SKM-1 treated with dmso at 0.1 percent for 144 hours (cell line): ENCODE measurements around the gene DHX16.
"Not testable (repeated sequence)": the region's sequence is repeated elsewhere in the genome, so short reads cannot be mapped to it uniquely, and the experiment has no call there.

ENCODE experiments used
- DNase-seq: peaks from one replicate; lab custom pipeline; 2025; ENCODE audit not compliant: unreplicated experiment; lab: John Stamatoyannopoulos, UW

Gene DHX16

DNA sequence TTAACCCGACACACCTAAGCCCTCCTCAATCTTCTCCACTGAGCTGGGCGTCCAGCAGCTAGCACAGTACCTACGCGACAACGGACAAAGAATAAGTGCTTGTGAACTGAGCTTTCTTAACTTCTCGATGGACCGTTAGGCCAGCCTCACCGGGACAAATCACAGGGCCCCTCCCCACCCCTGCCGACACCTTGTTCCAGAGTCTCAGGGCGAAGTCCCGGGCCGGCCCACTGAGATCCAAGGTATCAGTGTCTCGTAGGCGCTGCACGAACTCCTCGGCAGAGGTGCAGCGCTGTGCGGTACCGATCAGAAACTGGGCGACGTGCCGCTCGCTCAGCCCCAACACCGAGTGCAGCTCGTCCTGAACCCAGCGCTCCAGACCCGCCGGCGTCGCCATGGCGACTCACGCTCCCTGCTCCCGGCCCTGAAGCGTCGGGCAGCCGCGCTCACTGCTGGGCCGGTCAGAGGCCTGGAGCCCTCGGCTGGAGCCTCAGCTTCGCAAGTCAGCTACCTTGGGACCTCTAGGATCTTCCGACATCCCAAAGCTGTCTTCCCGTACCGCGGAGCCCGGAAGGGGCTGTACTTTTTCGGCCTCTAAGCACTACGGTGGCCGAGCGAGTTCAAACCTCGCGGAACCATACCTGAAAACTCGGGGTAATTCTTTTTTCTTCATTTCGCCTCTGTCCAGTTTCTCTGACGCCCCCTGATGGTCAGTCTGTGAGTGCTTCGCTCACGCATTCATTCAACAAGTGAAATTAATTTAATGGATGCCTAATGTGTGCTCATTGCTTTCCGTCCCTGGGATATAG is at the start of gene DHX16:
Gene DHX16, minus strand, starts transcription at position 562 of the 809 bp plus-strand sequence. Its CDS starts 165 bp downstream, at position 397.
- DNase-seq = peak; percentile 92

DNA sequence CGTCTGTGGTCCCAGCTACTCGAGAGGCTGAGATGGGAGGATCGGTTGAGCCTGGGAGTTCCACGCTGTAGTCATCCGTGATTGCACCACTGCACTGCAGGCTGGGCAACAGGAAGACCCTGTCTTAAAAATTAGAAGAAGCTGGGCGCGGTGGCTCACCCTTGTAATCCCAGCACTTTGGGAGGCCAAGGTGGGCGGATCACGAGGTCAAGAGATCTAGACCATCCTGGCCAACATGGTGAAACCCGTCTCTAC is 49.1 kb upstream of the DHX16 start:
- not testable (repeated sequence) for DNase-seq

DNA sequence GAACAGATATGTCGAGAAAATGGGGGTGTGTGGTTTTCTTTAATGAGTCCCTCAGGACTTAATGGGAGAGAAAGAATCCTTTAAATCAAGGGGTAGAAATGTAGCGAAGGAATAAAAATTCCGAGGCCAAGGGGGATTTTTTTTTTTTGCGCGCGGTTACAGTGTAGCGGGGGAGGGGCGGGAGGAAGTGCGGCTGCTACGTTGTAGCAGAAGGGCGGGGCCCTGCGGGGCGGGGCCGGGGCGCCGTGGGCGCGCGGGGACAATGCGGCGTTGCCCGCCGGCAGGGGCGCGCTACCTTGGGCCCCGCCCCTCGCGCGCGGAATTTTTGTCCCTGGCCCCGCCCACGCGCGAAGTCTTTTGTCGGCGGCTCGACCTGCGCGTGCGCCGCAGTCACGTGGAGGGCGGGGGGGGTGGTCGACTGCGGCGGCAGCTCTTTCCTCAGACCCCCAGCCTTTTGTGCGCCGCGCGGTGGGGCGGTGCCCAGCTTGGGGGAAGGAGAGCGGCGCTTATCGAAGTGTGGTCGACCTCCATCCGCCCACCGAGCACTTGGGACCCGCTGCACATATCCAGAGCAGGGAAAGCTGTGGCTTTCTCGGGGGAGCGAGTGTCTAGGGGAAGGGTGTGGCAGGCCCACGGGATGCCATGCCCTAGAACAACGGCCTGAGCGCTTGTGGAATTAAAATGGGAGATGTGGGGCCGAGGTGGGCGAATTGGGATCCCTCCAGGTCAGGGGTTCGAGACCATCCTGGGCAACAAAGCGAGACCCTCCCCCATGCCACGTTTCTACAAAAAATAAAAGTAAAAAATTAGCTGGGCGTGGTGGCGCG is 48.6 kb upstream of the DHX16 start:
- DNase-seq = peak; percentile 85

DNA sequence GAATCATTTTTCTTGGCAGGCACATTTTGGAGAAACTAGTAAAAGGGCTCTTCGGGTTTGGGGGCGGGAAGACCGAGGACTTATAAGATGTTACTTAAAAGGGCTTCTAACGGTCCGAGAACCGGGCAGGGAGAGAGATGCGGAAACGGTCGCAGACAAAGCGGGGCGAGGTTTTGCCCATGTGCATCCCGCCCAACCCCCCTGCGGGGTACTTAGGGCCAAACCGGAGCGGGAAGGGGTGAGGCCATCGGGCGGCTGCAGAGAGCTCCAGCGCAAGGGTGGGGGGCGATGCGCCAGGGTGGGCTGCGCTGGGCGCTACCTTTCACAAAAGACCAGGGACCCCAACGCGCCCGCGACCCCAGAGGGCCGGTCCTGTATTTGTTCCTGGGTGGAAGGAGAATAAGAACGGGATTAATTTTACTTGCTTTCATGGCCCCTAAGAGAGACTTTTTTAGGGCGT is 48.0 kb upstream of the DHX16 start:
- DNase-seq = peak; percentile 23

DNA sequence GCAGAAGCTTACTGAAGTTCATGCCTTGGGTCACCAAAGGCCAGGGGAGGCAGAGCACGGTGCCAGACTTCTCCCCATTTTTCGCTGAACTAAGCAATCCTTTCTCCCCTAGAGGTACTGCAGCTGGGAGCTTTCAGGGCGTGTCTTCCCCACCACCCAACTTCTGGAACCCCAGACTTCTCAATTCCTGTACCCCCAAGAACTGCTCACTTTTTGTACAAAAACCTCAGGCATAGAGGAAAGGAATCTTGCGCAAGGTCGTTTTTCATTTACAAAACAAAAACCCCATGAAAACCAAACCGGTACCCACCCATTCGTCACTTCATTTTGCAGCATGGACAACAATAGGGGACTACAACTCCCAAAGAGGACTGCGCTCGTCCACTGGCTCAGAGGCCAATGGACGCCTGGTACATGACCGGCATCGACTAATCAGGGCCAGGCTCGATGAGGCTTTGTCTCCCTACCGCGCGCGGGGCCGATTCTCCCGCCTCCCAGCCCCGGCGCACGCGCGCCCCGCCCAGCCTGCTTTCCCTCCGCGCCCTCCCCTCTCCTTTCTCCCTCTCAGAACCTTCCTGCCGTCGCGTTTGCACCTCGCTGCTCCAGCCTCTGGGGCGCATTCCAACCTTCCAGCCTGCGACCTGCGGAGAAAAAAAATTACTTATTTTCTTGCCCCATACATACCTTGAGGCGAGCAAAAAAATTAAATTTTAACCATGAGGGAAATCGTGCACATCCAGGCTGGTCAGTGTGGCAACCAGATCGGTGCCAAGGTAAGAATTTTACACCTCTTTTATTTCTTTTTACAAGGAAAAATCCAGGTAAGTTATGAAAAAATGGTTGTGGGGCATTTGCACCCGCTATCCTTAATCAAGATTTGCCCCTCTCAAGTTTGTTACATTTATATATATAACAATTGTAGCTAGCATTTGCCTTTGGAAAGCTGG is 47.3 kb upstream of the DHX16 start, which contains the start of gene TUBB:
Gene TUBB, plus strand, starts transcription at position 562 of the 947 bp plus-strand sequence. Its CDS starts 155 bp downstream, at position 717.
- DNase-seq = peak; percentile 98

DNA sequence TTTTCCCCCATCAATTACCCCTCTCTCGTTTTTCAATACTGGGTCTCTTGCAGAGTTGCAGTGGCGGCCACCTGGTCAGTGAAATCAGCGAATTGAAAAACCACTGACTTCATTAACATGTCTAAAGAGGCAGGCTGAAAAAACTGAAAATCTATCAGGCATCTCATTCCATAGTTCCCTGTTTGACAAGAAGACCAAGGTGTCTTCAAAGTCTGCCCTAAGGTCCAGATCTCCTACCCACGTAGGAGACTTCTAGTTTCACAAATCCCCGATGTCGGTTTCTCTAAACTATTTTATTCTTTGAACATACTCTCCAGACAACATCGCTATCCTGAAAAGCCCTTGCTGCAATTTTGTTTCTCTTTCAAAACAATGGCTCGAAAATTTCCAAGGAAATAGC is 46.5 kb upstream of the DHX16 start:
- no peak for DNase-seq

DNA sequence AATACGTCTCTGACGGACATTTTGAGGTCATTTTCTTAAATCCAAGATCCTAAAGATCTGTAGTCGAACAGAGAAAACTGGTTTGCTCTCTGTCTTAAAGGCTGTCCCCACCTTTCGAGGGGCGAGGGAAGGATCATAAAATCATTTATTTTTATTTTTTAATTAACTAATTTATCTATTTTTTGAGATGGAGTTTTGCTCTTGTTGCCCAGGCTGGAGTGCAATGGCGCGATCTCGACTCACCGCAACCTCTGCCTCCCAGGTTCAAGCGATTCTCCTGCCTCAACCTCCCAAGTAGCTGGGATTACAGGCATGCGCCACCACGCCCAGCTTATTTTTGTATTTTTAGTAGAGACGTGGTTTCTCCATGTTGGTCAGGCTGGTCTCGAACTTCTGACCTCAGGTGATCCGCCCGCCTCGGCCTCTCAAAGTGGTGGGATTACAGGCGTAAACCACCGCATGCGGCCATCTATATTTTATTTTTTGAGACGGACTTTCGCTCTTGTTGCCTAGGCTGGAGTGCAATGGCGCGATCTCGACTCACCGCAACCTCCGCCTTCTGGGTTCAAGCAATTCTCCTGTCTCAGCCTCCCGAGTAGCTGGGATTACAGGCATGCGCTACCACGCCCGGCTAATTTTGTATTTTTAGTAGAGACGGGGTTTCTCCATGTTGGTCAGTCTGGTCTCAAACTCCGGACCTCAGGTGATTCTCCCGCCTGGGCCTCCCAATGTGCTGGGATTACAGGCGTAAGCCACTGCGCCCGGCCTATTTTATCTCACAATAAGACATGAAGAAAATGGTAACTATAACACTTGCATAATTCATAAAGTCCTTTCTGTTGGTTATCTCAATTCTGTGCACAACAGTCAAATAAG is 45.3 kb upstream of the DHX16 start:
- DNase-seq = not testable (repeated sequence)

DNA sequence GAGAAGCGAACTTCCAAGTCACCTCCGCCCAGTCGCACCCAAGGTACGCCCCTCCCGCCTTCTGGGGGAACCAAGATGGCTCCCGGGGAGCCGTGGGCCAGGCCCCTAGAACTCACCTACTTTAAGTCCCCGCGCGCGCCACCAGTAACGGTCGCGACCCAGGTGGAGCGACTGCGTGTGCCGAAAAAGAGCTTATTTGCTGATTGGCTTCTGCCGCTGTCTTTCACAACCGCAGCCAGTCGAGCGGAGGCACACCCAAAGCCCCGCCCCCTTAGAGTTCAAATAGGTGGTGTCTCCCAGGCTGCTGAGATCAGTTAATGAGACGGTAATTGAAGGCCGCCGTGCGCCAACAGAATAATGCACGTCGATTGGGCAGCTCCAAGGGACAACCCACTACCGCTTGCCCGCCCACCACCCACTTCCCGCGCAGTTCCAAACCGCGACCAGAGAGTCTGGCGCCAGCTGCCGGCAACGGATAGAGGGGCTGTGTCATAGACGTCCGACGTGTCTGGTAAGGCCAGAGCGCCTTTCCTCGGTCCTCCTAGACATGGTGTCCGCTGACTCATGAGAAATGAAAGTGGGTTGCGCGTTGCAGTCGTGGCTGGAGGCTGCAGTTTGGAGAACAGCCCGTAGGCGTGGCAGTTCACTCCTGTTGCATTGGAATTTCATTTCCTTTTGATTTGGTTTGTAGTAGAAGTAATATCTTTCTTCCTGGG is 44.5 kb upstream of the DHX16 start, which contains the start of gene MDC1:
Gene MDC1, minus strand, starts transcription at position 153 of the 716 bp plus-strand sequence. CDS start 2,106 bp downstream, outside the sequence.
- DNase-seq = peak; percentile 99

DNA sequence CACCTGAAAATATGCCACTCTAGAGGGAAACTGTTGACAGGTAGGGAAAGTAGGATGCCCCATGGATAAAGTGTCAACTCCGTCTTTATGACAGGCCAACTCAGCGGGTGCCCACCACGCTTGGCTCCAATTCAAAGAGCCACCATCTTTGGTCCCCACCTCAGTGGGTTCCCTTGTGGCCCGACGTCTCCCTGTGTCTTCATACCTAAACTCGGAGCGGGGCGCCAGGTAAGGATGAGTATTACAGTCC is 44.0 kb upstream of the DHX16 start:
- DNase-seq = no peak

DNA sequence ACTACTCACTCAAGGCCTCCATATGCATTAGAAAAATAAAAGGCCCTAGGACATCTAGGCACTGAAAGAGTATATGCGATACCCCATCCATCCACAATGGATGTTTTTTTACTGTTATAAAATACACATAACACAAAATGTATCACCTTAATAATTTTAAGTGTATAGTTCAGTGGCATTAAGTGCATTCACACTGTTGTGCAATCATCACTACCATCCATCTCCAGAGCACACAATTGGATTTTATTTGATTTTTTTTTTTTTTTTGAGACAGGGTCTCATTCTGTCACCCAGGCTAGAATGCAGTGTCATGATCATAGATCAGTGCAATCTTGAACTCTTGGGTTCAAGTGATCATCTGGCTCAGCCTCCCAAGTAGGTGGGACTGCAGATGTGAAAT is 41.5 kb upstream of the DHX16 start:
- no peak for DNase-seq

DNA sequence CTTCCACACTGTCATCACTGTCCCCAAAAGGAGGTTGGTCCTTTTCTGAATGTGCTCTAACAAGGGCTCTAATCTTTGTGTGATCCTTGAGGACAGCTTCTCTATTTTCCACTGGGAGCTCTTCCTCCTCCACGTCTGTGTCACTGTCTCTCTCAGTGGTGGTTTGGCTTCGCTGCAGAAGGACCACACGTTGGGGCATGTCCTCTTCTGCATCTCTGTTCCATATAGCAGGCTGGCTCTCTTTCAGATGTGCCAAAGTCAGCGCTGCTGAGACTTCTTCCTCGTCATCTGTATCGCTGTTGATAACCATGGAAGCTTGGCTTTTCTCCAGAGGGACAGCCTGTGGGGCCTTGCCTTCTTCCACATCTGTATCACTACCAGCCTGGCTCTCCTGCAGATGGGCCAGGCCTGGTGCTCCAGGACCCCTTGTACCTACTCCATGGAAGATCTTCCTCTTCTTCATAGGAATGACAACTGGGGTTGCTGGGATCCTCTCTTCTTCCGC is 39.7 kb upstream of the DHX16 start:
- no peak for DNase-seq

DNA sequence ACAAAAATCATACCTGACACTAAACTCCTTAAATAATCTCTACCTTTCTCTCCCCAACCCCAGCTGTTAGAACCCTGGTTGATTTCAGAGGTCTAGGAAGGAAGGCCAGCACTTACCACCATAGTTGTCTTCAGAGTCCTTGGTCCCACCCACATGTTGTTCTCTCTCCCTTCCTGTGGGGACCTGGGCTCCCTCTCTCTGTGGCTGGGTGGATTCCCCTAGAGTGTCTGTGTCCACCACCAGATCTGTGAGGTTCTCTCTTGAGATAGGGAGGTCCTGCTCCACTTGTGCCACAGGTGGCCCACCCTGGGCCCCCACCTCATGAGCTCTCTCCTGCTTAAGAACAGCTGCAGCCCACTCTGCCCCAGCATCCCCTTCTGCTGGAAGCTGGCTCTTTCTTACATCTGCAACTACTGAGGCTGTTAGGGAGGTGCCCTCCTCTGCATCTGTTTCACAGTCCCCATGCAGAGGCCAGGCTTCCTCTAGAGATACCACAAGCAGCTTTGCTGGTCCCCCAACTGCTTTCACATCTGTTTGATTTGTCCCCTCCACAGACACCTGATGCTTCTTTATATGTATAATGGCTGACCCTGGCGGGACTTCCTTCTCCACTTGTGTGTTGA is 39.1 kb upstream of the DHX16 start:
- DNase-seq = no peak

DNA sequence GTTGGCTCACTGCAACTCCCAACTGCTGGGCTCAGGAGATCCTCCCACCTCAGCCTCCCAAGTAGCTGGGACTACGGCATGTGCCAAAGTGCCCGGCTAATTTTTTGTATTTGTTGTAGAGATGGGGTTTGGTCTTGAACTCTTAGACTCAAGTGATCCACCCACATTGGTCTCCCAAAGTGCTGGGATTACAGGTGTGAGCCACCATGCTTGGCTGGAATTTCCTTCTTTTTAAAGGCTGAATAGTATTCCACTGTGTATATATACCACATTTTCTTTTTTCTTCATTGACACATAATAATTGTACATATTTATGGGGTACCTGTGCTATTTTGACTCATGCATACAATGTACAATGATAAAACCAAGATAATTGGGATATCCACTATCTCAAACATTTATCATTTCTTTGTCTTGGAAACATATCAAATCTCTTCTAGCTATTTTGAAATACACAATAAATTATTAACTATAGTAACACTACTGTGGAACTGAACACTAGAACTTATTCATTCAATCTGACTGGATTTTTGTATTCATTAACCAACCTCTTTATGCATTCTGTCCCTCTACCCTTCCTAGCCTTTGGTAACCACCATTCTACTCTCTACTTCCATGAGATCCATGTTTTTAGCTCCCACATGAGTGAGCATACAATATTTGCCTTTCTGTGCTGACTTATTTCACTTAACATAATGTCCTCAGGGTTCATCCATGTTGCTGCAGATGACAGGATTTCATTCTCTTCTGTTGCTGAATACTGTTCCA is 36.5 kb upstream of the DHX16 start:
- no peak for DNase-seq

DNA sequence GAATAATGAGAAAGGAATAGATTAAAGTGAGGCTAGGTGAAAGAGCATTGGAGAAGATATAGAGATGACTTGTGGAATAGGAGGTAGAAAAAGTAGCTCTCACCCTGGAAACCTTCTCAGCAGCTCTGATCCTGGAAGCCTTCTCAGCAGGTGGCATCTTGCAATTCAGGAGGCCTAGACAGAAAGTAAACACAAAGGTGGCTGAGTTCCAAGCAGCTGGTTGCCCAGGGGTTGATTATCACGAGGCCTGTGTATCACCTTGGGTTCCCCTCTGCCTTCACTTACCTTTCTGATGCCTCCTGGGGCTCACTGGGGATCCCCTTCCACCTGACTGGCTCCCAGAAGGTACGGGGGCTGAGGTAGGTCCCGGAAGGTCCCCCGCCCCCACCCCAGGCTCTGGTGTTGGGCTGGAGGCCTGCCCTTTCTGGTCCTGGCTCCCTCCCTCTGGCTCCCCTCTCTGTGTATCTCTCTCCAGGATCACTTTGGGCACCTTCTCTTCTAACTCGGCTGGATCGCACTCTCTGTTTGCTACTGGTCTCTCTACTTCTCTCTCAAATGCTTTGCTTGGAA is 34.6 kb upstream of the DHX16 start:
- no peak for DNase-seq

DNA sequence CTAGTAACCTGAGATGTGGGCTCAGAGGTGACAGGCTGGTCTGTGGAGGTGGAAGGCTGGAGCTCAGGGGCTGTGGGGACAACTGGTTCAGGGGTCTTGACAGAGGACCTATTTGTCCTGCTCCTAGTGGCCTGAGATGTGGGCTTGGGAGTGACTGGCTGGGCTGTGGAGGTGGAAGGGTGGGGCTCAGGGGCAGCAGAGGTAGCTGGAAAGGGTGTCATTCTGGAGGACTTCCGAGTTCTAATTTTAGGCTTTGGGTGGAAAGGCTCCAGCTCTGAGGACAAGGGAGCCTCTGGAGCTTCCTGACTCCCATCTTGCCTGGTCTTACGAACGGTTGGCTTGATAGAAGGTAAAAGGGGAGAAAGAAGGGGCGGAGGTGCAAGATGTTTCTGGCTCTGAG is 32.8 kb upstream of the DHX16 start:
- DNase-seq = no peak

DNA sequence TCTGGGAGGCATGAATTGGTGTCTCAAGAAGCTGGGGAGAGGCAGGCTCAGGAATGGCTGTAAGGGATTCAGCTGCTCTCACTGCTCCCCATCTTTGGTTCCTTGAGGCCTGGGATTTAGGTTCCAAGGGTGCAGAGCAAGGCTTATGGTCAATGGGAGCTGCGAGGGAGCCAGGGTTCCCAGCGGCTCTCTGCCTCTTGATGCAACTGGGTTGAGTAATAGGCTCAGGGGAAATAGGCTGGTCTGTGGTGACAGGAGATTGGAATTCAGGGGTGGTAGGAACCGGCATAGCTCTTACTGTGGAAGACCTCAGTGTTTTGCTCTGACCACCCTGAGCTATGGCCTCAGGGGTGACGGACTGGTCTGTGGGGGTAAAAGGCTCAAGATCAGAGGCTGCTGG is 31.0 kb upstream of the DHX16 start:
- DNase-seq = no peak

DNA sequence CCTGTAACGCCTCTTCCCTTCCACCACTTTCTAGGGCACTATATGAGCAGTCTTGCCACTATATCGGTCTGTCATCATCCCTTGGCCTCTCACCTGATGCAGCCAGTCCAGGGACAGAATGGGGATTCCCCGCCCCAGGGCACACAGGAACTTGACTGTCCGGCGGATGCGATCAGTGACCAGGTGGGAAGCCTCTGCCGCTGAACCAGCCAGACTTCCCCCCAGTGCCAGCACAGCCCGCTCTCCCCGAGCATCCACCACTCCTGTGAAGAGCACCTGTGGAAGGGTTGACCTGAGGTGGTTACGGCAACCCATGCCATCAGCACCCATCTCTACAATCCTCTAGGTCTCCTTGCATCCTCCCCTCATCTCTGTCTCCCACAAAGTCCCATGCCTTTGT is 30.2 kb upstream of the DHX16 start:
- no peak for DNase-seq

DNA sequence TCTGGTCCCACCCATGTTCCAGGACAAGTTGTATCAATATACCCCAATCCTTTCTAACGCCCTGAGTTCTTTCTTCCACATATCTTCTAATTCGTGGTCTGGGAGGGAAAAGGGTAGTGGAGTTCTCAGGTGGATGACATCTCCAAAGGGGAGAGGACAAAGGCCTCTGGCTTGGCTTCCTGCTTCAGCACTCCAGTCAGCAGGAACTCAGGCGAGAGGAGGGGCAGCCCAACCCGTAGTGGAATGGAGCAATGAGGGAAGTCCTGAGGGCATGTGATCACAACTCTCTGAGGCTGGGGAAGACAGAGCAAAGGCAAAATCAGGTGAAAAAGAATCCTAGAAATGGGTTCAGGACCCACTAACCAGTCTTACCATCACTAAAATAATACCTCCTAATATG is 27.5 kb upstream of the DHX16 start:
- DNase-seq = no peak
